HG02884 (cell line): ENCODE results near the gene TOR1B.
A peak's percentile ranks its signal among the peaks of the same experiment; 100 is the strongest.
"Not testable (repeated sequence)": the region's sequence is repeated elsewhere in the genome, so short reads cannot be mapped to it uniquely, and the experiment has no call there.

Experiments
- ATAC-seq: cut with Tn5 transposase; IDR thresholded peaks from one replicate; pipeline ENCODE4 v1.9.1; 2021; ENCODE audit warnings: mild to moderate bottlenecking, moderate library complexity; ENCODE audit not compliant: unreplicated experiment

The TOR1B gene

GRCh38 chr9:129802833-129803675 lies at the start of gene TOR1B:
TSS of gene TOR1B (plus strand) at chr9:129803184. CDS start at chr9:129803213, 29 bp downstream.
- ATAC-seq: peak; percentile 84

GRCh38 chr9:129755151-129755550 lies 47.8 kb upstream of the TOR1B start:
- ATAC-seq: no peak

- ATAC-seq: no peak
Measured at GRCh38 chr9:129756191-129756590, 46.8 kb upstream of the TOR1B start.

- ATAC-seq: no peak
Measured at GRCh38 chr9:129757045-129757444, 45.9 kb upstream of the TOR1B start.

GRCh38 chr9:129759319-129759718 lies 43.7 kb upstream of the TOR1B start:
- ATAC-seq: no peak

GRCh38 chr9:129759804-129760502 lies 43.0 kb upstream of the TOR1B start:
- no peak for ATAC-seq

GRCh38 chr9:129760784-129761183 lies 42.2 kb upstream of the TOR1B start:
- ATAC-seq: not testable (repeated sequence)

GRCh38 chr9:129761293-129761900 lies 41.6 kb upstream of the TOR1B start:
- ATAC-seq: no peak

GRCh38 chr9:129761901-129762369 lies 41.0 kb upstream of the TOR1B start:
- no peak for ATAC-seq

- ATAC-seq: not testable (repeated sequence)
Measured at GRCh38 chr9:129762370-129762984, 40.5 kb upstream of the TOR1B start.

- ATAC-seq: no peak
Measured at GRCh38 chr9:129762985-129763926, 39.7 kb upstream of the TOR1B start.

- ATAC-seq: no peak
Measured at GRCh38 chr9:129765764-129766317, 37.1 kb upstream of the TOR1B start.

- ATAC-seq: no peak
Measured at GRCh38 chr9:129768486-129768885, 34.5 kb upstream of the TOR1B start.

- no peak for ATAC-seq
Measured at GRCh38 chr9:129769669-129770068, 33.3 kb upstream of the TOR1B start.

- ATAC-seq: no peak
Measured at GRCh38 chr9:129770741-129771140, 32.2 kb upstream of the TOR1B start.

- no peak for ATAC-seq
Measured at GRCh38 chr9:129773262-129774048, 29.5 kb upstream of the TOR1B start.

GRCh38 chr9:129774791-129775447 lies 28.1 kb upstream of the TOR1B start:
- ATAC-seq: no peak

- ATAC-seq: no peak
Measured at GRCh38 chr9:129775448-129775798, 27.6 kb upstream of the TOR1B start.
